ENCODE measurements around the gene ATG4C.
"Not testable (repeated sequence)": the region's sequence is repeated elsewhere in the genome, so short reads cannot be mapped to it uniquely, and the experiment has no call there.

ATG4C gene

DNA sequence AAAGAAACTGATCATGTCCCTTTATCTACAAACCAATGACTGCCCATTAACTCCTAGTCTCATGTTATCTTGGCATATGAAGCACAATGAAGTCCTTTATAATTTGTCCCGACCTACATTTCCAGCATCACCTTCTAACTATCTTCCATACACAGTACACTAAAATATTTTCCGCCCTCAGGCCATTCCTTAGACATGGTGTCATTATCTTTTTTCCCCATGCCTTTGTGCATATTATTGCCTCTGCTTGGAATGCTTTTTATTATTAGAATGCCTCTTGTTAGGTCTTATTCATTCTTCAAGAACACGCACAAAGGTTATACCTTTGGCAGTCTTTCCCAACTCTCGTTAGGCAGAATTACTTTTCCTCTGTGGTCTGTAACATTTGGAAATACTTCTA is 39.6 kb downstream of the ATG4C start:
- TF ChIP-seq, protein P1, sequence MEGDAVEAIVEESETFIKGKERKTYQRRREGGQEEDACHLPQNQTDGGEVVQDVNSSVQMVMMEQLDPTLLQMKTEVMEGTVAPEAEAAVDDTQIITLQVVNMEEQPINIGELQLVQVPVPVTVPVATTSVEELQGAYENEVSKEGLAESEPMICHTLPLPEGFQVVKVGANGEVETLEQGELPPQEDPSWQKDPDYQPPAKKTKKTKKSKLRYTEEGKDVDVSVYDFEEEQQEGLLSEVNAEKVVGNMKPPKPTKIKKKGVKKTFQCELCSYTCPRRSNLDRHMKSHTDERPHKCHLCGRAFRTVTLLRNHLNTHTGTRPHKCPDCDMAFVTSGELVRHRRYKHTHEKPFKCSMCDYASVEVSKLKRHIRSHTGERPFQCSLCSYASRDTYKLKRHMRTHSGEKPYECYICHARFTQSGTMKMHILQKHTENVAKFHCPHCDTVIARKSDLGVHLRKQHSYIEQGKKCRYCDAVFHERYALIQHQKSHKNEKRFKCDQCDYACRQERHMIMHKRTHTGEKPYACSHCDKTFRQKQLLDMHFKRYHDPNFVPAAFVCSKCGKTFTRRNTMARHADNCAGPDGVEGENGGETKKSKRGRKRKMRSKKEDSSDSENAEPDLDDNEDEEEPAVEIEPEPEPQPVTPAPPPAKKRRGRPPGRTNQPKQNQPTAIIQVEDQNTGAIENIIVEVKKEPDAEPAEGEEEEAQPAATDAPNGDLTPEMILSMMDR (IDR thresholded peaks at IDR 0.05) = no peak
- H3K4me3 ChIP-seq = no peak overlapping the region
- DNase-seq (ENCODE audit: low spot score) = no peak
- no peak overlapping the region for H3K27ac ChIP-seq

DNA sequence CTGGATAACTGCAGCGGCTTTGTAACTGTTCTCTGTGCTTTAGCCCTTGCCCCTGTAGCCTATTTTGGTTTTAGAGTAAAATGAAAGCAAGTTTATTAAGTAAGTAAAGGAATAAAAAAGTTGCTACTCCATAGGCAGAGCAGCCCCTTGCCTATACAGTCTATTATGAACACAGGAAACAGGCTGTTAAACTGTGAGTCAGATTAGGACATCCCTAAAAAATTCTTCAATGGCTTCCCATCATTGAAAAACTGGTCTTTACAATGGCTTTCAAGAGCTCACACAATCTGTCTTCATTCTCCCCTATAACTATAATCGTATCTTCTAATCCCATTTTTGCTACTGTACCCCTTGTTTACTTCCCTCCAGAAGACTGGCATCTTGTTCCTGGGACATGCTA is 43.0 kb downstream of the ATG4C start:
- no peak for DNase-seq (ENCODE audit: low spot score)
- H3K27ac ChIP-seq = no peak overlapping the region
- TF ChIP-seq, protein P1 (IDR thresholded peaks at IDR 0.05) = no peak
- H3K4me3 ChIP-seq = no peak overlapping the region

DNA sequence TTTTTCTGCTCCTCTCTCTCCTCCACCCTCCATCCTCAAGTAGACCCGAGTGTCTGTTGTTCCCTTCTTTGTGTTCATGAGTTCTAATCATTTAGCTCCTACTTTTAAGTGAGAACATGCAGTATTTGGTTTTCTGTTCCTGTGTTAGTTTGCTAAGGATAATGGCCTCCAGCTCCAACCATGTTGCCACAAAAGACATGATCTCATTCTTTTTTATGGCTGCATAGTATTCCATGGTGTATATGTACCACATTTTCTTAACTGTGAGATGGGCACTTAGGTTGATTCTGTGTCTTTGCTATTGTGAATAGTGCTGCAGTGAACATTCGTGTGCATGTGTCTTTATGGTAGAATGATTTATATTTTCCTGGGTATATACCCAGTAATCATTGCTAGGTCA is 43.9 kb downstream of the ATG4C start:
- not testable (repeated sequence) for H3K4me3 ChIP-seq; DNase-seq (ENCODE audit: low spot score); H3K27ac ChIP-seq

GRCh38 chr1:62832276-62832675 is 48.3 kb downstream of the ATG4C start:
- TF ChIP-seq, protein P1 (IDR thresholded peaks at IDR 0.05) = no peak
- DNase-seq (ENCODE audit: low spot score) = no peak
- H3K4me3 ChIP-seq = no peak overlapping the region
- H3K27ac ChIP-seq = no peak overlapping the region

GRCh38 chr1:62833529-62833928 is 49.6 kb downstream of the ATG4C start:
- no peak for DNase-seq (ENCODE audit: low spot score)
- TF ChIP-seq, protein P1 (IDR thresholded peaks at IDR 0.05) = no peak
- Histone ChIP-seq H3K4me3 (no peak overlapping the region), H3K27ac (no peak overlapping the region)

GRCh38 chr1:62834400-62834961 is 50.5 kb downstream of the ATG4C start:
- Histone ChIP-seq H3K27ac (no peak overlapping the region), H3K4me3 (no peak overlapping the region)
- DNase-seq (ENCODE audit: low spot score) = no peak

DNA sequence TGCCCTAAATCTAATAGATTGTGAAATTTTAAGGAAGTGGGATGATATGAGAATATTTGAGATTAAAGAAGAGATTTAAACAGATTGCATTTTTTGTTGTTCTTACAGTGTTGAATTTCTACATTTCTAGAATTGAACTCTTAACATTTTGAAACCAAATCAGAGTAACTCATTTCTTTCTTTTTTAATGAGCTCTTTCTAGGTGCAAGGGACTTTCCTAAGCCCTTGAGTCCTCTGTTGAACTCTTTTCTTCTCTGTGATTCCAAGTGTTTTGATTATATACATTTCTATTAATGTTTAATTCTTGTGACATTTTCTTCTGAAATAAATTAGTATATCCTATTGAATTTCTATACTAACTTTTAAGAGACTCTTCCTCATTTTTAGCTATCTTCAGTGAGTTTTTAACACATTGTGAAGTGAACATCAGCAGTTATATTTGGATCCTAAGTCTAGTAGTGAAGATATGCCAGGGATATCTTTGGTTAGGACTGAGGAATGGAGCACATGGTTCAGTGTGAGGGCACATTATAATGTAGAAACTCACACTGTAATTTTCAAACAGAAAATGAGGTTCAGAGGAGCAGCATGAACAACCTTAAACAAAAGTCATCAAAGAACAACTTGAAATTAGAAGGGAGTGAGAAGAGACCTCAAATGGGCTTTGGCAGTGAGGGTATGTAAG is 53.1 kb downstream of the ATG4C start:
- no peak overlapping the region for H3K4me3 ChIP-seq
- DNase-seq (ENCODE audit: low spot score) = no peak
- H3K27ac ChIP-seq = no peak overlapping the region
- TF ChIP-seq, protein P1 (IDR thresholded peaks at IDR 0.05) = no peak

More at GRCh38 chr1:62834400-62834961, 50.5 kb downstream of the ATG4C start:
- TF ChIP-seq, protein P1 (IDR thresholded peaks at IDR 0.05) = no peak
